Camera-type eye (tissue), 1 donor: Measurements from ENCODE around the gene HSPB8. TPM values are rescaled to one million over a fixed set of nuclear protein-coding genes. Genes with fewer than 3 reads are reported as not detected.

Experiments
- total RNA-seq: library from RNA; depleted of rRNA; stranded (reverse); fragments of >200 nt; gene quantifications from one replicate; pipeline ENCODE4 v1.2.3, GENCODE V29; 2014

HSPB8 gene
- 26.3 TPM for total RNA-seq

DNA sequence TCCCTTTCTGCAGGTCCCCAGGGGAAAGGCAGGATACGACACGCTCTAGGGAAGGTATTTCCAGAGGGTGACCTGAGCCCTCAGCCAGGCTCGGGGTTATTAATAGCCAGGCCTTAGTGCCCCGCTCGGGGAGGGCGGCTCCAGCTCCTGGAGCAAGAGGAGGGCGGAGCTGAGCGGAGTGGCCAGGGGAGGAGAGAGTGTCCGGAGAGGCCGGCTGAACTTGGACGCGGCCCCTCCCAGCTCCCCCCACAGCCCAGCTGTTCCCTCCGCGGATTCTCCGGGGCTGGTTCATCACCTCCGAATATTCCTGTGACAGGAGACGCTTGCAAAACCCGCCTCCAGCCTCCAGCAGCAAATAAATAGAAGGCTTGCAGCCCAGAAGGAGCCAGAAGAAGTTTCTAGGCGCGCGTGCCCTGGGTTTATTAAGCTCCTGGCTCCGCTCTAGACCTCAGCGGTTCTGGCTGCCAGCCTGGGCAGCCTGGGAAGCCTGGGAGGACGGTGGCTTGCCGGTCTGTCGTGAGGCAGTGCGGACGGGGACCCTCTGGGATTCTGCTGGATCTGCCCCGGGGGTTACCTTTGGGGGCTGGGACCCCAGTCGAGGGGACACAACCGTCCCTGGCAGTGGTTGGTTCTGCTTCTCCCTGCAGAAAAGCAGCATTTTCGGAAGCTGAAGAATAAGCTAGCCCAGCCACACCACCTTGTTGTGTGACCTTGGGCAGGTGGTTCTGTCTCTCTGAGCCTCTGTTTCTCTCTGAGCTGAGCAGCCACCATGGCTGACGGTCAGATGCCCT is at the start of gene HSPB8:
Gene HSPB8, plus strand, starts transcription at position 388 of the 791 bp plus-strand sequence. Its CDS starts 382 bp downstream, at position 770.

Other genes starting within 250 kb of the HSPB8 start
- 21.8 TPM for gene SRRM4, start 197.4 kb upstream of the HSPB8 start, total RNA-seq
- 32.3 TPM for gene CCDC60, start 155.8 kb downstream of the HSPB8 start, total RNA-seq